PC-9 (cell line): Measurements from ENCODE around the gene PHC3.

Experiments
- EZH2 ChIP-seq: fragments of 200-600 bp; sonication (generic); IDR thresholded peaks from 2 replicates; pipeline ENCODE4 v1.8.0; 2017; ENCODE audit warnings: antibody characterized with exemption, low read depth
- TF ChIP-seq, protein P1 (sequence below): fragments of 200-600 bp; sonication (generic); conservative IDR thresholded peaks from 2 replicates; pipeline ENCODE4 v1.6.1; 2017; ENCODE audit warnings: mixed run types, antibody characterized with exemption, mild to moderate bottlenecking, moderate library complexity

DNA sequence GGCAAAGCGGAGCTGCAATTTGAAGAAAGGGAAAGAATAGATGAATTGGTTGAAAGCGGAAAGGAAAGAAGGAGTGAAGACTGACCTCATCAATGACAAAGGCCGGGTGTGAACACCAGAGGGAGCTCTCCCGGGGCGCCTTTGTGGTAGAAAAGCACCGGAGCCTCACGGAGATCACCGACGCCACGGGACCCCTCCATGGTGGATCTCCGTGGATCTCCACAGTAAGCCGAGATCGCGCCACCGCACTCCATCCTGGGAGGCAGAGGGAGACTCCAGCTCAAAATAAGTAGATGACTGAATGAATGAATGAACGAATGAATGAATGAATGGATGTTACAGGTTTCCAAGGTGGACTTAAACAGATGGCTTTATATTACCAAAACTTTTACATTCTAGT is 118.8 kb downstream of the PHC3 start:
- TF ChIP-seq, protein P1, sequence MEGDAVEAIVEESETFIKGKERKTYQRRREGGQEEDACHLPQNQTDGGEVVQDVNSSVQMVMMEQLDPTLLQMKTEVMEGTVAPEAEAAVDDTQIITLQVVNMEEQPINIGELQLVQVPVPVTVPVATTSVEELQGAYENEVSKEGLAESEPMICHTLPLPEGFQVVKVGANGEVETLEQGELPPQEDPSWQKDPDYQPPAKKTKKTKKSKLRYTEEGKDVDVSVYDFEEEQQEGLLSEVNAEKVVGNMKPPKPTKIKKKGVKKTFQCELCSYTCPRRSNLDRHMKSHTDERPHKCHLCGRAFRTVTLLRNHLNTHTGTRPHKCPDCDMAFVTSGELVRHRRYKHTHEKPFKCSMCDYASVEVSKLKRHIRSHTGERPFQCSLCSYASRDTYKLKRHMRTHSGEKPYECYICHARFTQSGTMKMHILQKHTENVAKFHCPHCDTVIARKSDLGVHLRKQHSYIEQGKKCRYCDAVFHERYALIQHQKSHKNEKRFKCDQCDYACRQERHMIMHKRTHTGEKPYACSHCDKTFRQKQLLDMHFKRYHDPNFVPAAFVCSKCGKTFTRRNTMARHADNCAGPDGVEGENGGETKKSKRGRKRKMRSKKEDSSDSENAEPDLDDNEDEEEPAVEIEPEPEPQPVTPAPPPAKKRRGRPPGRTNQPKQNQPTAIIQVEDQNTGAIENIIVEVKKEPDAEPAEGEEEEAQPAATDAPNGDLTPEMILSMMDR, result peak; percentile 39; the same call in 1 of the 2 replicates
- no peak for TF ChIP-seq EZH2
